GM18505 (cell line): ENCODE data around the gene AVPI1.

Source experiments
- ATAC-seq: cut with Tn5 transposase; IDR thresholded peaks from one replicate; pipeline ENCODE4 v1.9.1; 2021; ENCODE audit not compliant: unreplicated experiment
- POLR2A ChIP-seq: IDR thresholded peaks from 4 replicates; pipeline ENCODE4 v1.6.1; 2011; ENCODE audit warnings: borderline replicate concordance; ENCODE audit not compliant: insufficient read depth, insufficient read length; ENCODE audit errors: extremely low read depth

Gene AVPI1

DNA sequence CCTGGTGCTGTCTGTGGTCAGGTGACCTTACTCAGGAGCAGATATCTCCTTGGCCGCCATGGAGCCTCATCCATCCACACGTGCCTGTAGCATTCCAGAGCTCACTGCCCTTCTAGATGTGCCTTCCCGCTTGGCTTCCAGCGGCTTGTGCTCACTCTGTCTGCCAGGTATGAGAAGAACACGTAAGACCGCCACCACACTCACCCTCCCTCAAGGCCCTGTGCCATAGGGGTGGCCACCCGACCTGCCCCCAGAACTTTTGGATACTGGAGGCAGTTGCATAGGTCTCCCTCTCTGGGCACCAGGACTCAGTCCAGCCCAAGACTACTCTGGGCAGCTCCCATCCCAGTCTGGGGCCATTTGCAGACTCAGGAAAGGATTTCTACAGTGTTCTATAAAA lies 30.6 kb upstream of the AVPI1 start:
- no peak for ATAC-seq
- no peak for TF ChIP-seq POLR2A

DNA sequence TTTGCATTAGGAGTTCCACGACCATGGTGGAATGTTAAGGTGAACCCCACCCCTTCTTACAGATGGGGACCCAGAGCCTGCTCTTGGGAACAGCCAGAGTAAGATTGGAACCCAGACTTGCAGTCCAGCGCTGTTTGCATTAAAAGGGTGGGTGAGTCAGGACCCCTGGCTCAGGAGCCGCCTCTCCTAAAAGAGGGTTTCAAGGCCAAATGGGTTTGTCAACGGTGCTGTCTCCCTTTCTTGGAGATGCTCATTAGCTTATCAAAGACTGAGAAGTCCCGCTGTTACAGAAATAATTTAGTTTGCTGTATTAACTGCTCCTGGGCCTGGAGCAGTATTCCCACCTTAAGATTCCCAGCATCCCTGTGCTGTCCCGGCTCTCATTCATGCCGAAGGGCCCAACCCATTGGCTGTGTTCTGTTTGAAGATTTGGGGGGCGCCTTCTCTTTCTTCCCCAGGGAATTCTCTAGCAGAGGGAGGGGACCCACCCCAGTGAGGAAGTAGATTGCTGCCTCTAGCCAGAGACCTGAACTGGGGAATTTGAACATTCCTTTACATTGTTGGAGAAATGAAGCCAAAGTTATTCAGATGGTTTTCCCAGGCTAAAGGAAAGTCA lies 28.3 kb upstream of the AVPI1 start:
- ATAC-seq: no peak
- no peak for TF ChIP-seq POLR2A

DNA sequence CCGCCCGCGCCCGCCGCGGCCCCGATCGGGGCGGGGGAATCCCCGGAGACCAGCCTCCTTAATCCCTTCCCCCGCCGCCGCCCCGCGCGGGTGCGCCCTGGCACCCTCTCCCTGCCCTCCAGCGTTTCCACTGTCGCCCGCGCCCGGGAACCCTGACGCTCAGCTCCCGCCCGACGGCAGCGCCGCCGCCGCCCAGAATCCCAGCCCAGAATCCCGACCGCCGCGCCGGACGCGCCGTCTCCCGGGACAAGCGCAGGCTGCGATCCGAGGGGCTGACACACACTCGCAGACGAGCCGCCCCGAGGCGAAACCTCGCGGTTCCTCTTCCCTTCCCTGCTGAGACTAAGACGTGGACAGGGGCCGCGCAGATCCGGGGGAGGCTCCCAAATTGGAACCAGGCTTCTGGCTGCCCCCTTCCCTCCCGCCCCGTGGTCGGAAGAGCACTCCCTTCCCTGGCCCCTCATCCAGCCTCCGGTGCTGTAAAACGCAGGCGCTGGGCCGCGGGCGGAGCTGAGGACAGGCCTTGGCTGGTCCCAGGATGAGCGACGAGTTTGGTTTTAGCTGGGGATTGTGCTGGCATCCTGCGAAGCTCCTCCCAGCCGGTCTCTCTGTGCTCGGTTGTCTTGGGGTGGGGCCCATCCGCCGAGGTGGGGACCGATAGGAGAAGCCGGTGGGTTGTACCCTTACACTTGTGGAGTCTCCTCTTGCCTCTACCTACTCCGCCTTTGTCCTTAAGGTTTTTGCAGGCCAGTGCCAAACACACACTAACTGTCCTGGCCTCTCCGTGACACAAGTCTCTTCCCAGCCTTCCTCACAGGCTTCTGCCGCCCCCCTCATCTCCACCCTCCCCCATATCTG lies 27.6 kb upstream of the AVPI1 start:
- TF ChIP-seq POLR2A: no peak
- peak; percentile 38 for ATAC-seq

DNA sequence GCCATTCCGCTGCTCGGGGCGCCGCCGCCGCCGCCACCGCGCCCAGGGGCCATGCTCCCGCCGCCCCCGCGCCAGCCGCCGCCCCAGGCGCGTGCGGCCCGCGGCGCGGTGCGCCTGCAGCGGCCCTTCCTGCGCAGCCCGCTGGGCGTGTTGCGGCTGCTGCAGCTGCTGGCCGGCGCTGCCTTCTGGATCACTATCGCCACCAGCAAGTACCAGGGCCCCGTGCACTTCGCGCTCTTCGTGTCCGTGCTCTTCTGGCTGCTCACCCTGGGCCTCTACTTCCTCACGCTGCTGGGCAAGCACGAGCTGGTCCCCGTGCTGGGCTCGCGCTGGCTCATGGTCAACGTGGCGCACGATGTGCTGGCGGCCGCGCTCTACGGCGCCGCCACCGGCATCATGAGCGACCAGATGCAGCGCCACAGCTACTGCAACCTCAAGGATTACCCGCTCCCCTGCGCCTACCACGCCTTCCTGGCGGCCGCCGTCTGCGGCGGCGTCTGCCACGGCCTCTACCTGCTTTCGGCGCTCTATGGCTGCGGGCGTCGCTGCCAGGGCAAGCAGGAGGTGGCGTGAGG lies 26.9 kb upstream of the AVPI1 start:
- peak; percentile 70 for ATAC-seq
- no peak for TF ChIP-seq POLR2A

DNA sequence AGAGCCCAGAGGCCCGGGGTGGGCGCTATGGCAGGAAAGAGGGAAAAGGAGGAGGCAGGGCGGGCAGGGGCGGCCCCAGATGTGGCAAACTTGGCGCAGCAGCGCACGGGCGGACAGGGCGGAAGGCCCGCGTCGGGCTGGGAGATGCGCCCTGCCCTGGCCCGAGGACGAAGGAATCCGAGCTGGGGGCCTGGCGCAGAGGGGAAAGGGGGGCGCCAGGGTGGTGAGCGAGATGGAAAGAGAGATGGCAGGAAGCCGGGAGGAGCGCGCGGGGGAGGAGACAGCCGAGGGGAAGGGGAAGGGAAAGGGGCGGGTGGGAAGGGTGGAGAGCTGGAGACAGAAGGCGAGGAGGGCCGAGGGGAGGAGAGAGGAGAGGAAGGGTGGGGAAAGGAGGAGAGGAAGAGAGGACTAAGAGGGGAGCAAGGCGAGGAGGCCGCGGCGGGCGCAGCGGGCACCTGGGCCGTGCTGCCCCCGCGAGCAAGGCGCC lies 26.3 kb upstream of the AVPI1 start, which contains the start of gene MARVELD1:
Gene MARVELD1, plus strand, starts transcription at position 392 of the 487 bp plus-strand sequence. CDS start 147 bp downstream, outside the sequence.
- no peak for ATAC-seq
- TF ChIP-seq POLR2A: no peak

DNA sequence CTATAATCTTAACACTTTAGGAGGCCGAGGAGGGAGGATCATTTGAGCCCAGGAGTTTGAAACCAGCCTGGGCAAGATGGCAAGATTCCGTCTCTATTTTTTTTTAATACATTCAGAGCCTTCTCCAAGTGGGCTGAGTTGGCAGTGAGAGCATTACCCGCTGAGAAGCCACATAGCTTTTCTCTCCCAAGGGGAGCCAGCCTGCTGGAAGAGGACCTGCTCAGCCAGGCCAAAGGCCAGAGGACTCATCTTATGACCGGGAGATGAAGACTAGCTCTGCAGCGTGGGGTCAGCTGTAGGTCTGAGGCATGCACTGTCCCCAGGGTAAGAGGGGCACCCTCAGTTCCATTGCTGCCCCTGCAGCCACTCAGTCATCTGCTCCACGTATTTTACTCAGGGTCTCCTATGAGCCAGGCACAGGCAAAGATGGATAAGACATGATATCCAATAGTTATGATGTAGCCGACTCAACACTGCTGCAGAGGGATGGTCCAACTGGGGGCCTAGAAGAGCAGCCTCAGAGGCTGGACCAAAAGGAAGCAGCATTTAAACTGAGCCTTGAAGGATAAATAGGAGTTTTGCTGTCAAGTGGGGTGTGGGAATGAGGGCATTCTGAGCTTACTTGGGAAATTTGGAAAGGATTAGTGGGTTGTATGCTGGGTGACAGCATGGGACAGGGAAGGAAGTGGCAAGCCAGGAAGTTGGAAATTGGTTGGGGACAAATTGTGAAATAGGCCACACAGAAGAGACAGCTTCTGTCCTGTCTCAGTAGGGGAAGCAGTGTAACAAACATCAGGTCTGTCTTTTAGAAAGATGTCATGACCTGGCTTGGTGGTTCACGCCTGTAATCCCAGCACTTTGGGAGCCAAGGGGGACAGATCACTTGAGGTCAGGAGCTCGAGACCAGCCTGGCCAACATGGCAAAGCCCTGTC lies 24.9 kb upstream of the AVPI1 start:
- TF ChIP-seq POLR2A: no peak
- no peak for ATAC-seq

DNA sequence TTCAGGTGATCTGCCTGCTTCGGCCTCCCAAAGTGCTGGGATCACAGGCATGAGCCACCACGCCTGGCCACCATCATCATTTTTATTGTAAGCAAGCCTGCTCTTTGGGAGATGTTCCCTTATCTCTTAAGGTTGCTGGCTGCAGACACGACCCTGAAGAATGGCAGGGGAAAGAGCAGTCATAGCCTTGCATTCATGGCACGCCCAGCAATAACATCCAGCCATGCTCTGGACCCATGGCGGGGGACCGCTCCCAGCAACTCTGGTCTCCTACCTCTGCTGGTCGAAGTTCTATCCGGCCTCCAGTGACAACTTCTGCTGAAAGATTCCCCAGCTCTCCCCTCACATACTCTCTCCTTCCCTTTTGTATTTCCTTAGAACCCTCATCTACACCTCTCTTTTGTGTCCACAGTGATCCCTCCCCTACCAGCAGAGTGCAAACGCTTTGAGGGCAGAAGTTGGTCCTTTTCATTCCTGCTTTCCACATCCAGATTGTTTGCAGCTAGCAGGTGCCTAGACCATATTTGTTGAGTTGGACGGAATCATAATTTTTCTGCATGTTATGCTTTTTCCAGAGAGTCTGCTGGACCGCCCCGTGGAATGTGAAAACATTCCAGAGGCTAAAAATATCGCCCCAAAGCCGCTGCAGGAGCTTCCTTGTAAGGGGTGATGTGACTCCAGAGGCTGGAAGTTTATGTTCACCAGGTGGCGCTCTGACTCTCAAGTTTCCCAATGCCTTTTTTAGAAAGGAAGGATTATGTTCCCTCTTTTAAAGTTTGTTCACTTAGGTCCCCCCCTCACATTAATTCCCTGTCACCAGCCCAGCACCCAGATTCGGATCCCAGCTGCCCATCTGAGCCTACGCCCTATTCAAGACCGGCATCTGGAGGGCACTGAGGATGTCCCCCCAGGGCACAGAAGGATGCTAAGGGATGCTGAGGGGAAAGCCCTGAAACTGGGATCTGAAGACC lies 22.2 kb upstream of the AVPI1 start:
- ATAC-seq: no peak
- no peak for TF ChIP-seq POLR2A

DNA sequence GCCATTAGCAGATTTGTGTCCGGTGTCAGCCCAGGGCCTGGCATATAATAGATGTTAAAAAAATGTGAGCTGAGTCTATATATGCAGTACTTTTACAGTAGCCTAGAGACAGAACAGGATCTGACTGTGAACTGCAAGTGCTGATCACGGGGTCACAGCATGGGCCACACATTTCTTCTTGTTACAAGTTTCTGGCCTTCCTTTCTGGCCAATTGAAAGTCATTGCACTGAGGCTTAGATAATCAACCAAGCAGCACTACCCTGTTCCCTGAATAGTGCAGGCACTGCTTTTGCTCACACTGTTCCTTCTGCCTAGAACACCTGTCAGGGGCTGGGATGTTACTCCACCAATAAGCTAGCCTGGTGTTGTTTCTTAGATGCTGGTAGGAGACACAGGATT lies 21.1 kb upstream of the AVPI1 start:
- TF ChIP-seq POLR2A: no peak
- ATAC-seq: no peak

DNA sequence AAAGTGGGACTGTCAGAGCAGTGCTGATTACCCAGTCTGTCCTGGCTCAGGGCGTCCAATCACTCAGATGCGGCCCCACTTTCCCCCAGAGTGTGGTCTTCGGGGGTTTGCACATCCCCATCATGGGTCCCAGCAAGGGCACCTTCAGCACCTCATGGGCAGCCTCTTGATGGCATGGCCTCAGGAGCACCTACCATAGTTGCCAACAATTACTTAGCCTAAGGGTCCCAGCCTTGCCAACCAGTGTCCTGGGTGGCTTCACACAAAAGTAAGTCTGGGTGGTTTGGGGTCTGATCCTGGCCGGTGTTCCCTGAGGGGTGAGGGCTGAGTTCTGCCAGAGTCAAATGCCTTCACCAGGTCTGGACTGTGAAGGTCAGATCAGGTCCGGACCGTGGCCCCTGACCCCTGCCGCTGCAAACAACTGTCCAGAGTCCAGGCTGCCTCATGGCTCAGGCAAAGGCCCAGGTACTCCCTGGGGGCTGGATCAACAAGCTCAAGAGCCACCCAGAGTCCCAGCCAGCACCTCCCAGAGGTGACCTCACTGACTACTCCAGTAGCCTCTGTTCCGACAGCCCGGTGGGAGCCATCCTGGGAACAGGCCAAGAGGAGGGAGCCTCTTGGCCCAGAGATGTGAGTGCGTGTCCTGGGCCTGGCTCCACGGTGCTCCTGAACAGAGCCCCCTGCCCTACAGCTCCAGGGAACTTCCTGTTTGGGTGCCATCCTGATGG lies 20.3 kb upstream of the AVPI1 start:
- TF ChIP-seq POLR2A: no peak

DNA sequence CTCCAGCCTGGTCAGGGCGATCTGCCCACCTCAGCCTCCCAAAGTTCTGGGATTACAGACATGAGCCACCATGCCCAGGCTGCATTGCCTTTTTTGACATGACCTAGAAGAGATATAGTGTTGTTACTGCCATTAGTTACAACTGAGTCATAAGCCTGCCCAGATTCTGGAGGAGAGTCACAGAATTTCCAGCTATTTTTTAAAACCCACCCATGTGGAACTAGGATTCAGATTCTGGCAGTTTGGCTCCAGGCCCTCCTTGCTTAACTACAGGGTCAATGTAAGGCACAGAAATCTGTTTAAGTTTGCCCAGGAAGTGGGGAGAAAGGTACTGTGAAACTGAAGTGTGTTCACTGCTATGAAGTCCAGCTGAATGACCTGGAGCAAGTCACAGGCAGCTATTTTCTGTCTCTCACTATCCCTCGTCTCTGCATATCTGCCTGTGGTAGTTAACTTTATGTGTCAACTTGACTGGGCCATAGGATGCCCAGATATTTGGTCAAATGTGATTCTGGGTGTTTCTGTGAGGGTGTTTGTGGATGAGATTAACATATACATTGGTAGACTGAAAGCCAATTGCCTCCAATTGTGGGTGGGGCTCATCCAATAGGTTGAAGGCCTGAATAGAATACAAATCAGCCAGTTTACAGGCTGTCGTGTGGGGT lies 18.1 kb upstream of the AVPI1 start:
- no peak for TF ChIP-seq POLR2A
- ATAC-seq: no peak

More for the DNA sequence above, 20.3 kb upstream of the AVPI1 start:
- ATAC-seq: no peak

DNA sequence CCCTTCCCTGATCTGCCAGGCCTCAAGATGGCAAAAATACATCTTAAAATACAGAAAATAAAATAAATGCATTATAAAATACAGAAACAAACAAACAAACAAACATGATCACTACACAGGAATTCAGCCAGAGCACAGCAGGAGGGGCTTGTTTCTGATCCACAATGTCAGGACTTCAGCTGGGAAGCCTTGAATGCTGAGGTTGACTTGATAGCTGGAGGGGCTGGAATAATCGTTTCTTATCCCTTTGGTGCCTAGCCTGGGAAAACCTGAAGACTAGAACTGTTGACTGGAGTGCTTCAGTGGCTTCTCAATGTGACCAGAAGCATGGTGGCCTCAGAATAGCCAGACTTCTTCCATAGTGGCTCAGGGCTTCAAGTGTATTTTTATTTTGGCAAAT lies 17.3 kb upstream of the AVPI1 start:
- TF ChIP-seq POLR2A: no peak
- ATAC-seq: no peak
